Mesenchymal stem cell (in vitro differentiated cells and primary cell): ENCODE results near the gene FBXO31.
A peak's percentile ranks its signal among the peaks of the same experiment; 100 is the strongest.
"Not testable (repeated sequence)": the region's sequence is repeated elsewhere in the genome, so short reads cannot be mapped to it uniquely, and the experiment has no call there.

Experiments
- DNase-seq: peaks from one replicate; pipeline ENCODE4 v3.0.0-alpha.2; 2013
- H2AFZ ChIP-seq: one replicate; pipeline ENCODE4 v1.6.1; 2013; ENCODE audit warnings: low read depth, mild to moderate bottlenecking, control low read depth, inconsistent platforms, low read length, moderate library complexity
- H2AK5ac ChIP-seq: 2 replicates; pipeline ENCODE4 v1.6.1; 2013; ENCODE audit warnings: low read length, moderate library complexity, mild to moderate bottlenecking, inconsistent platforms; ENCODE audit not compliant: severe bottlenecking
- H2BK120ac ChIP-seq: one replicate; pipeline ENCODE4 v1.6.1; 2013; ENCODE audit warnings: low read depth, mild to moderate bottlenecking, inconsistent platforms, low read length, moderate library complexity
- H2BK12ac ChIP-seq, 2 experiments: one replicate each; pipeline ENCODE4 v1.6.1; 2013; ENCODE audit warnings: inconsistent platforms in 2 of 2, low read length in 2 of 2, mild to moderate bottlenecking in 2 of 2, moderate library complexity in 2 of 2, control low read depth in 1 of 2
- H2BK15ac ChIP-seq: one replicate; pipeline ENCODE4 v1.6.1; 2013; ENCODE audit warnings: mild to moderate bottlenecking, low read depth, inconsistent platforms; ENCODE audit not compliant: poor library complexity, severe bottlenecking
- H2BK5ac ChIP-seq: 2 replicates; pipeline ENCODE4 v1.6.1; 2013; ENCODE audit warnings: low read depth, mild to moderate bottlenecking, low read length, control low read depth, inconsistent platforms; ENCODE audit not compliant: poor library complexity, severe bottlenecking
- H3K14ac ChIP-seq, 2 experiments: one replicate each; pipeline ENCODE4 v1.6.1; 2013; ENCODE audit warnings: inconsistent platforms in 2 of 2, low read length in 2 of 2, control low read depth in 1 of 2, mild to moderate bottlenecking in 1 of 2, moderate library complexity in 1 of 2
- H3K18ac ChIP-seq, 2 experiments: one replicate each; pipeline ENCODE4 v1.6.1; 2013; ENCODE audit warnings: inconsistent platforms in 2 of 2, low read length in 2 of 2, control low read depth in 1 of 2, low read depth in 1 of 2, mild to moderate bottlenecking in 1 of 2
- H3K23ac ChIP-seq, 2 experiments: one replicate each; pipeline ENCODE4 v1.6.1; 2013; ENCODE audit warnings: inconsistent platforms in 2 of 2, low read length in 2 of 2, mild to moderate bottlenecking in 2 of 2, moderate library complexity in 2 of 2, control low read depth in 1 of 2
- H3K27ac ChIP-seq: 2 replicates; pipeline ENCODE4 v1.5.1; 2013; ENCODE audit warnings: mild to moderate bottlenecking, moderate library complexity, low read length, control low read depth, inconsistent platforms; ENCODE audit not compliant: poor library complexity, severe bottlenecking
- H3K27me3 ChIP-seq, 2 experiments: 2 replicates each; pipeline versions ENCODE4 v1.6.1 to v1.7.0; 2013; ENCODE audit warnings: low read length in 2 of 2, mild to moderate bottlenecking in 2 of 2, moderate library complexity in 2 of 2, control low read depth in 1 of 2, inconsistent platforms in 1 of 2; ENCODE audit not compliant: control insufficient read depth in 1 of 2, insufficient read depth in 1 of 2
- H3K36me3 ChIP-seq, 2 experiments: 2 replicates each; pipeline versions ENCODE4 v1.6.1 to v1.7.0; 2013; ENCODE audit warnings: low read length in 2 of 2, control low read depth in 1 of 2, inconsistent platforms in 1 of 2, low read depth in 1 of 2, mild to moderate bottlenecking in 1 of 2; ENCODE audit not compliant: insufficient read depth in 2 of 2, control insufficient read depth in 1 of 2
- H3K4ac ChIP-seq, 2 experiments: one replicate each; pipeline ENCODE4 v1.6.1; 2013; ENCODE audit warnings: inconsistent platforms in 2 of 2, low read length in 2 of 2, mild to moderate bottlenecking in 2 of 2, moderate library complexity in 2 of 2, control low read depth in 1 of 2, low read depth in 1 of 2
- H3K4me1 ChIP-seq: 2 replicates; pipeline ENCODE4 v1.6.1; 2013; ENCODE audit warnings: low read depth, low read length, control low read depth; ENCODE audit not compliant: control insufficient read depth, insufficient read depth
- H3K4me2 ChIP-seq: 2 replicates; pipeline ENCODE4 v1.6.1; 2013; ENCODE audit warnings: low read length, mild to moderate bottlenecking, inconsistent platforms; ENCODE audit not compliant: poor library complexity, severe bottlenecking
- H3K4me3 ChIP-seq, 2 experiments: 2 replicates each; pipeline versions ENCODE4 v1.5.1 to v1.7.0; 2013; ENCODE audit warnings: low read length in 2 of 2, mild to moderate bottlenecking in 2 of 2, control low read depth in 1 of 2, low read depth in 1 of 2; ENCODE audit not compliant: insufficient read depth in 1 of 2
- H3K79me1 ChIP-seq: replicated peaks from 2 replicates; pipeline ENCODE4 v1.6.1; 2013; ENCODE audit warnings: mild to moderate bottlenecking, control low read depth, low read length, inconsistent platforms; ENCODE audit not compliant: poor library complexity, severe bottlenecking
- H3K9ac ChIP-seq: 2 replicates; pipeline ENCODE4 v1.7.0; 2013; ENCODE audit warnings: mild to moderate bottlenecking, low read length, moderate library complexity
- H3K9me3 ChIP-seq: 2 replicates; pipeline ENCODE4 v1.7.0; 2013; ENCODE audit warnings: mild to moderate bottlenecking, low read length; ENCODE audit not compliant: control insufficient read depth
- H4K8ac ChIP-seq: one replicate; pipeline ENCODE4 v1.6.1; 2013; ENCODE audit warnings: inconsistent platforms, mild to moderate bottlenecking, low read length, moderate library complexity
- H4K91ac ChIP-seq: one replicate; pipeline ENCODE4 v1.6.1; 2013; ENCODE audit warnings: mild to moderate bottlenecking, low read length, inconsistent platforms
- WGBS: methylation state at CpG from one replicate; pipeline ENCODE4 v1.1.7; 2013; ENCODE audit warnings: mixed read lengths; 5-methylcytosine and 5-hydroxymethylcytosine counted together

The FBXO31 gene

GRCh38 chr16:87340198-87340597, 43.4 kb downstream of the FBXO31 start:
- Histone ChIP-seq H4K8ac (no peak overlapping the region), H3K14ac (no peak overlapping the region), H3K9me3 (no peaks in the 10 kb centered on the region), H3K23ac (no peak overlapping the region), H3K4ac (no peak overlapping the region), H3K27ac (no peak overlapping the region), H3K36me3 (peaks cover 56 to 81% of the 10 kb centered on the region in 2 experiments), H2BK12ac (no peak overlapping the region), H2BK120ac (no peak overlapping the region), H3K9ac (no peak overlapping the region), H4K91ac (no peak overlapping the region), H3K4me2 (no peak overlapping the region), H3K4me1 (peaks cover 8% of the 10 kb centered on the region), H3K4me3 (no peak overlapping the region), H2BK5ac (no peak overlapping the region), H2AFZ (no peak overlapping the region), H3K27me3 (no peaks in the 10 kb centered on the region), H3K18ac (no peak overlapping the region), H2BK15ac (no peak overlapping the region), H3K79me1 (peaks cover 48% of the 10 kb centered on the region), H2AK5ac (no peak overlapping the region)
- WGBS, result 100% methylated on average over 4 of the region's 5 CpGs
- DNase-seq, result no peak

GRCh38 chr16:87339724-87340105, 43.9 kb downstream of the FBXO31 start:
- H3K14ac ChIP-seq, H2AFZ ChIP-seq, H3K9ac ChIP-seq, H2AK5ac ChIP-seq, H2BK12ac ChIP-seq, H4K8ac ChIP-seq, H2BK15ac ChIP-seq, H4K91ac ChIP-seq, H3K4ac ChIP-seq, H2BK5ac ChIP-seq, H3K27ac ChIP-seq, H3K18ac ChIP-seq, H3K4me3 ChIP-seq, H3K4me2 ChIP-seq, H2BK120ac ChIP-seq, H3K9me3 ChIP-seq, H3K23ac ChIP-seq, DNase-seq, H3K4me1 ChIP-seq, H3K27me3 ChIP-seq: not testable (repeated sequence)
- Histone ChIP-seq H3K36me3 (peaks cover 61 to 86% of the 10 kb centered on the region in 2 experiments), H3K79me1 (peaks cover 48% of the 10 kb centered on the region)
- 99% methylated on average over 11 of the region's 11 CpGs for WGBS

GRCh38 chr16:87339086-87339723, 44.4 kb downstream of the FBXO31 start:
- H3K9me3 ChIP-seq, result no peaks in the 10 kb centered on the region
- no peak overlapping the region for H2AK5ac ChIP-seq
- H3K4ac ChIP-seq, result no peak overlapping the region
- no peak for DNase-seq
- no peak overlapping the region for H3K23ac ChIP-seq
- no peak overlapping the region for H2BK120ac ChIP-seq
- peaks cover 64 to 91% of the 10 kb centered on the region in 2 experiments for H3K36me3 ChIP-seq
- no peak overlapping the region for H3K27ac ChIP-seq
- H3K4me3 ChIP-seq, result no peak overlapping the region
- no peak overlapping the region for H3K18ac ChIP-seq
- no peak overlapping the region for H3K4me2 ChIP-seq
- no peak overlapping the region for H2BK15ac ChIP-seq
- H3K4me1 ChIP-seq, result peaks cover 4% of the 10 kb centered on the region
- no peak overlapping the region for H3K9ac ChIP-seq
- H3K27me3 ChIP-seq, result no peaks in the 10 kb centered on the region
- no peak overlapping the region for H2BK5ac ChIP-seq
- no peak overlapping the region for H4K91ac ChIP-seq
- WGBS, result 96% methylated on average over 17 of the region's 17 CpGs
- H3K14ac ChIP-seq, result peak overlapping the region in 1 of 2 experiments; percentile 4
- H3K79me1 ChIP-seq, result peaks cover 44% of the 10 kb centered on the region
- no peak overlapping the region for H4K8ac ChIP-seq
- no peak overlapping the region for H2BK12ac ChIP-seq
- H2AFZ ChIP-seq, result no peak overlapping the region

GRCh38 chr16:87338155-87338765, 45.3 kb downstream of the FBXO31 start:
- no peak overlapping the region for H3K4me2 ChIP-seq
- peaks cover 42% of the 10 kb centered on the region for H3K79me1 ChIP-seq
- peaks cover 64 to 91% of the 10 kb centered on the region in 2 experiments for H3K36me3 ChIP-seq
- no peak overlapping the region for H3K18ac ChIP-seq
- no peak overlapping the region for H4K8ac ChIP-seq
- no peak overlapping the region for H3K9ac ChIP-seq
- H4K91ac ChIP-seq, result no peak overlapping the region
- no peak overlapping the region for H3K14ac ChIP-seq
- H3K4ac ChIP-seq, result no peak overlapping the region
- WGBS, result 90% methylated on average over 18 of the region's 18 CpGs
- H3K27me3 ChIP-seq, result no peaks in the 10 kb centered on the region
- DNase-seq, result no peak
- H3K4me1 ChIP-seq, result peaks cover 4% of the 10 kb centered on the region
- no peak overlapping the region for H2AK5ac ChIP-seq
- H2BK5ac ChIP-seq, result no peak overlapping the region
- H3K9me3 ChIP-seq, result no peaks in the 10 kb centered on the region
- no peak overlapping the region for H2BK120ac ChIP-seq
- no peak overlapping the region for H3K27ac ChIP-seq
- H3K4me3 ChIP-seq, result no peak overlapping the region
- H2BK15ac ChIP-seq, result no peak overlapping the region
- H2AFZ ChIP-seq, result no peak overlapping the region
- H3K23ac ChIP-seq, result no peak overlapping the region
- no peak overlapping the region for H2BK12ac ChIP-seq
